ENCODE data around the gene CS.
A peak's percentile ranks its signal among the peaks of the same experiment; 100 is the strongest.
"Not testable (repeated sequence)": the region's sequence is repeated elsewhere in the genome, so short reads cannot be mapped to it uniquely, and the experiment has no call there.

The CS gene

GRCh38 chr12:56299853-56300643 is at the start of gene CS:
Gene CS (minus strand): TSS chr12:56300330. CDS start chr12:56300201, 129 bp downstream.
- Histone ChIP-seq H3K36me3 (ENCODE audit: control insufficient read depth, low read depth, low read length) (peaks cover 13% of the 10 kb centered on the region), H3K27ac (ENCODE audit: low read length) (peak within 1 kb of the TSS; percentile 93), H3K9me3 (ENCODE audit: control insufficient read depth, low read depth, low read length) (no peaks in the 10 kb centered on the region), H3K9ac (ENCODE audit: low read length) (peak within 1 kb of the TSS; percentile 88), H3K27me3 (ENCODE audit: control insufficient read depth, insufficient read depth, low read length) (no peaks in the 10 kb centered on the region), H3K4me3 (ENCODE audit: low read length) (peak within 1 kb of the TSS; percentile 94), H3K4me1 (ENCODE audit: control insufficient read depth, low read depth, low read length) (peaks cover 12% of the 10 kb centered on the region)

- no peaks in the 10 kb centered on the region for H3K9me3 ChIP-seq (ENCODE audit: control insufficient read depth, low read depth, low read length)
- no peaks in the 10 kb centered on the region for H3K27me3 ChIP-seq (ENCODE audit: control insufficient read depth, insufficient read depth, low read length)
- no peak overlapping the region for H3K4me3 ChIP-seq (ENCODE audit: low read length)
- no peak overlapping the region for H3K9ac ChIP-seq (ENCODE audit: low read length)
- H3K4me1 ChIP-seq (ENCODE audit: control insufficient read depth, low read depth, low read length), result no peaks in the 10 kb centered on the region
- H3K27ac ChIP-seq (ENCODE audit: low read length), result no peak overlapping the region
- peaks cover 34% of the 10 kb centered on the region for H3K36me3 ChIP-seq (ENCODE audit: control insufficient read depth, low read depth, low read length)
Observed at GRCh38 chr12:56348776-56349175, 48.6 kb upstream of the CS start.

GRCh38 chr12:56347255-56347654 is 47.1 kb upstream of the CS start:
- not testable (repeated sequence) for H3K4me1 ChIP-seq (ENCODE audit: control insufficient read depth, low read depth, low read length); H3K4me3 ChIP-seq (ENCODE audit: low read length); H3K9ac ChIP-seq (ENCODE audit: low read length); H3K9me3 ChIP-seq (ENCODE audit: control insufficient read depth, low read depth, low read length); H3K27me3 ChIP-seq (ENCODE audit: control insufficient read depth, insufficient read depth, low read length); H3K27ac ChIP-seq (ENCODE audit: low read length)
- peaks cover 46% of the 10 kb centered on the region for H3K36me3 ChIP-seq (ENCODE audit: control insufficient read depth, low read depth, low read length)

GRCh38 chr12:56346675-56347074 is 46.5 kb upstream of the CS start:
- Histone ChIP-seq H3K9me3 (ENCODE audit: control insufficient read depth, low read depth, low read length) (no peaks in the 10 kb centered on the region), H3K27me3 (ENCODE audit: control insufficient read depth, insufficient read depth, low read length) (no peaks in the 10 kb centered on the region), H3K27ac (ENCODE audit: low read length) (no peak overlapping the region), H3K4me1 (ENCODE audit: control insufficient read depth, low read depth, low read length) (no peaks in the 10 kb centered on the region), H3K4me3 (ENCODE audit: low read length) (no peak overlapping the region), H3K36me3 (ENCODE audit: control insufficient read depth, low read depth, low read length) (peaks cover 46% of the 10 kb centered on the region), H3K9ac (ENCODE audit: low read length) (no peak overlapping the region)

GRCh38 chr12:56342290-56342689 is 42.2 kb upstream of the CS start:
- H3K36me3 ChIP-seq (ENCODE audit: control insufficient read depth, low read depth, low read length), result peaks cover 22% of the 10 kb centered on the region
- not testable (repeated sequence) for H3K9me3 ChIP-seq (ENCODE audit: control insufficient read depth, low read depth, low read length); H3K9ac ChIP-seq (ENCODE audit: low read length); H3K4me3 ChIP-seq (ENCODE audit: low read length); H3K27ac ChIP-seq (ENCODE audit: low read length); H3K27me3 ChIP-seq (ENCODE audit: control insufficient read depth, insufficient read depth, low read length)
- H3K4me1 ChIP-seq (ENCODE audit: control insufficient read depth, low read depth, low read length), result peaks cover 22% of the 10 kb centered on the region

- peaks cover 22% of the 10 kb centered on the region for H3K36me3 ChIP-seq (ENCODE audit: control insufficient read depth, low read depth, low read length)
- H3K9me3 ChIP-seq (ENCODE audit: control insufficient read depth, low read depth, low read length), result no peaks in the 10 kb centered on the region
- no peak overlapping the region for H3K9ac ChIP-seq (ENCODE audit: low read length)
- H3K27ac ChIP-seq (ENCODE audit: low read length), result no peak overlapping the region
- no peak overlapping the region for H3K4me3 ChIP-seq (ENCODE audit: low read length)
- H3K27me3 ChIP-seq (ENCODE audit: control insufficient read depth, insufficient read depth, low read length), result no peaks in the 10 kb centered on the region
- H3K4me1 ChIP-seq (ENCODE audit: control insufficient read depth, low read depth, low read length), result peaks cover 22% of the 10 kb centered on the region
Observed at GRCh38 chr12:56341616-56342015, 41.5 kb upstream of the CS start.

GRCh38 chr12:56339158-56339422 is 39.0 kb upstream of the CS start:
- no peaks in the 10 kb centered on the region for H3K27me3 ChIP-seq (ENCODE audit: control insufficient read depth, insufficient read depth, low read length)
- H3K36me3 ChIP-seq (ENCODE audit: control insufficient read depth, low read depth, low read length), result peaks cover 15% of the 10 kb centered on the region
- H3K4me3 ChIP-seq (ENCODE audit: low read length), result peak overlapping the region; percentile 1
- peaks cover 28% of the 10 kb centered on the region for H3K4me1 ChIP-seq (ENCODE audit: control insufficient read depth, low read depth, low read length)
- no peak overlapping the region for H3K9ac ChIP-seq (ENCODE audit: low read length)
- H3K9me3 ChIP-seq (ENCODE audit: control insufficient read depth, low read depth, low read length), result no peaks in the 10 kb centered on the region
- no peak overlapping the region for H3K27ac ChIP-seq (ENCODE audit: low read length)

GRCh38 chr12:56338308-56339157 is 38.4 kb upstream of the CS start, which contains the start of gene IL23A:
Gene IL23A (plus strand): TSS chr12:56338884. CDS start chr12:56339045, 161 bp downstream.
- no peaks in the 10 kb centered on the region for H3K27me3 ChIP-seq (ENCODE audit: control insufficient read depth, insufficient read depth, low read length)
- peaks cover 10% of the 10 kb centered on the region for H3K36me3 ChIP-seq (ENCODE audit: control insufficient read depth, low read depth, low read length)
- H3K27ac ChIP-seq (ENCODE audit: low read length), result no peak within 1 kb of the TSS
- peaks cover 28% of the 10 kb centered on the region for H3K4me1 ChIP-seq (ENCODE audit: control insufficient read depth, low read depth, low read length)
- H3K9ac ChIP-seq (ENCODE audit: low read length), result no peak within 1 kb of the TSS
- H3K9me3 ChIP-seq (ENCODE audit: control insufficient read depth, low read depth, low read length), result no peaks in the 10 kb centered on the region
- peak within 1 kb of the TSS; percentile 18 for H3K4me3 ChIP-seq (ENCODE audit: low read length)

- H3K27me3 ChIP-seq (ENCODE audit: control insufficient read depth, insufficient read depth, low read length), result no peaks in the 10 kb centered on the region
- no peaks in the 10 kb centered on the region for H3K9me3 ChIP-seq (ENCODE audit: control insufficient read depth, low read depth, low read length)
- peak overlapping the region; percentile 18 for H3K4me3 ChIP-seq (ENCODE audit: low read length)
- H3K27ac ChIP-seq (ENCODE audit: low read length), result no peak overlapping the region
- no peak overlapping the region for H3K9ac ChIP-seq (ENCODE audit: low read length)
- H3K4me1 ChIP-seq (ENCODE audit: control insufficient read depth, low read depth, low read length), result peaks cover 34% of the 10 kb centered on the region
- peaks cover 4% of the 10 kb centered on the region for H3K36me3 ChIP-seq (ENCODE audit: control insufficient read depth, low read depth, low read length)
Observed at GRCh38 chr12:56337753-56338251, 37.7 kb upstream of the CS start.

GRCh38 chr12:56336361-56337167 is 36.4 kb upstream of the CS start:
- Histone ChIP-seq H3K4me3 (ENCODE audit: low read length) (no peak overlapping the region), H3K27ac (ENCODE audit: low read length) (no peak overlapping the region), H3K36me3 (ENCODE audit: control insufficient read depth, low read depth, low read length) (no peaks in the 10 kb centered on the region), H3K27me3 (ENCODE audit: control insufficient read depth, insufficient read depth, low read length) (no peaks in the 10 kb centered on the region), H3K9me3 (ENCODE audit: control insufficient read depth, low read depth, low read length) (no peaks in the 10 kb centered on the region), H3K9ac (ENCODE audit: low read length) (no peak overlapping the region), H3K4me1 (ENCODE audit: control insufficient read depth, low read depth, low read length) (peaks cover 34% of the 10 kb centered on the region)

GRCh38 chr12:56335527-56335926 is 35.4 kb upstream of the CS start:
- not testable (repeated sequence) for H3K27ac ChIP-seq (ENCODE audit: low read length); H3K9ac ChIP-seq (ENCODE audit: low read length); H3K27me3 ChIP-seq (ENCODE audit: control insufficient read depth, insufficient read depth, low read length); H3K4me3 ChIP-seq (ENCODE audit: low read length); H3K9me3 ChIP-seq (ENCODE audit: control insufficient read depth, low read depth, low read length); H3K36me3 ChIP-seq (ENCODE audit: control insufficient read depth, low read depth, low read length)
- H3K4me1 ChIP-seq (ENCODE audit: control insufficient read depth, low read depth, low read length), result peaks cover 34% of the 10 kb centered on the region
